NT2/D1 (cell line): ENCODE data around the gene TMIGD2.

ENCODE experiments used
- DNase-seq: peaks from one replicate; pipeline ENCODE4 v3.0.0-alpha.2; 2011; ENCODE audit warnings: low read depth, low spot score
- H3K27me3 ChIP-seq: 2 replicates; pipeline ENCODE4 v1.6.0; 2011; ENCODE audit warnings: mild to moderate bottlenecking; ENCODE audit not compliant: insufficient read length, insufficient read depth
- H3K36me3 ChIP-seq: 2 replicates; pipeline ENCODE4 v1.6.1; 2011; ENCODE audit warnings: mild to moderate bottlenecking, low read length, mixed read lengths; ENCODE audit not compliant: insufficient read depth, insufficient read length
- H3K4me1 ChIP-seq: 2 replicates; pipeline ENCODE4 v1.5.1; 2011; ENCODE audit not compliant: insufficient read depth, insufficient read length
- H3K4me3 ChIP-seq: 2 replicates; pipeline ENCODE4 v1.5.1; 2011; ENCODE audit warnings: low read depth; ENCODE audit not compliant: insufficient read length
- H3K9ac ChIP-seq: 2 replicates; pipeline ENCODE4 v1.6.0; 2011; ENCODE audit warnings: low read depth; ENCODE audit not compliant: insufficient read length
- H3K9me3 ChIP-seq: 2 replicates; pipeline ENCODE4 v1.5.1; 2011; ENCODE audit warnings: mild to moderate bottlenecking, low read length; ENCODE audit not compliant: insufficient read depth
- SUZ12 ChIP-seq: IDR thresholded peaks from 2 replicates; pipeline ENCODE4 v1.6.1; 2011; ENCODE audit not compliant: insufficient read length, insufficient read depth; ENCODE audit errors: extremely low read depth
- YY1 ChIP-seq: IDR thresholded peaks from 2 replicates; pipeline ENCODE4 v1.6.1; 2011; ENCODE audit not compliant: insufficient read length, insufficient read depth
- ZNF274 ChIP-seq: IDR thresholded peaks from 2 replicates; pipeline ENCODE4 v1.6.1; 2011; ENCODE audit warnings: mild to moderate bottlenecking, low read depth, low read length

The TMIGD2 gene

GRCh38 chr19:4267901-4268815 lies 34.0 kb downstream of the TMIGD2 start:
- no peaks in the 10 kb centered on the region for H3K27me3 ChIP-seq
- TF ChIP-seq YY1: no peak
- TF ChIP-seq SUZ12: no peak
- peaks cover 63% of the 10 kb centered on the region for H3K36me3 ChIP-seq
- H3K9me3 ChIP-seq: no peaks in the 10 kb centered on the region
- peaks cover 4% of the 10 kb centered on the region for H3K4me1 ChIP-seq
- DNase-seq: no peak
- H3K4me3 ChIP-seq: no peak overlapping the region
- H3K9ac ChIP-seq: no peak overlapping the region

GRCh38 chr19:4267101-4267900 lies 34.9 kb downstream of the TMIGD2 start:
- H3K9me3 ChIP-seq: no peaks in the 10 kb centered on the region
- peak overlapping the region; percentile 26 for H3K9ac ChIP-seq
- TF ChIP-seq YY1 (no peak), ZNF274 (no peak), SUZ12 (no peak)
- peak; percentile 82 for DNase-seq
- H3K4me1 ChIP-seq: peaks cover 4% of the 10 kb centered on the region
- H3K36me3 ChIP-seq: peaks cover 70% of the 10 kb centered on the region
- H3K4me3 ChIP-seq: no peak overlapping the region
- no peaks in the 10 kb centered on the region for H3K27me3 ChIP-seq

- no peaks in the 10 kb centered on the region for H3K9me3 ChIP-seq
- H3K27me3 ChIP-seq: no peaks in the 10 kb centered on the region
- H3K36me3 ChIP-seq: peaks cover 69% of the 10 kb centered on the region
- H3K9ac ChIP-seq: no peak overlapping the region
- no peak overlapping the region for H3K4me3 ChIP-seq
- DNase-seq: no peak
- no peak for TF ChIP-seq ZNF274
- no peak for TF ChIP-seq YY1
- no peak for TF ChIP-seq SUZ12
- peaks cover 4% of the 10 kb centered on the region for H3K4me1 ChIP-seq
These were observed 35.8 kb downstream of the TMIGD2 start for GRCh38 chr19:4266253-4267000.

- no peak overlapping the region for H3K9ac ChIP-seq
- H3K4me3 ChIP-seq: no peak overlapping the region
- peaks cover 70% of the 10 kb centered on the region for H3K36me3 ChIP-seq
- no peak for DNase-seq
- H3K4me1 ChIP-seq: peaks cover 4% of the 10 kb centered on the region
- no peaks in the 10 kb centered on the region for H3K9me3 ChIP-seq
- H3K27me3 ChIP-seq: no peaks in the 10 kb centered on the region
- TF ChIP-seq YY1: no peak
- no peak for TF ChIP-seq ZNF274
- no peak for TF ChIP-seq SUZ12
These were observed 37.4 kb downstream of the TMIGD2 start for GRCh38 chr19:4264812-4265211.

GRCh38 chr19:4260613-4261191 lies 41.5 kb downstream of the TMIGD2 start:
- DNase-seq: no peak
- Histone ChIP-seq H3K9ac (no peak overlapping the region), H3K27me3 (no peaks in the 10 kb centered on the region), H3K36me3 (peaks cover 71% of the 10 kb centered on the region), H3K4me1 (no peaks in the 10 kb centered on the region), H3K9me3 (peaks cover 12% of the 10 kb centered on the region; the same call in 1 of the 2 replicates), H3K4me3 (no peak overlapping the region)
- TF ChIP-seq ZNF274 (no peak), YY1 (no peak), SUZ12 (no peak)

GRCh38 chr19:4258181-4258580 lies 44.0 kb downstream of the TMIGD2 start:
- no peaks in the 10 kb centered on the region for H3K27me3 ChIP-seq
- H3K9me3 ChIP-seq: peaks cover 13% of the 10 kb centered on the region; the same call in 1 of the 2 replicates
- no peak overlapping the region for H3K4me3 ChIP-seq
- H3K36me3 ChIP-seq: peaks cover 74% of the 10 kb centered on the region
- peak overlapping the region; percentile 26 for H3K9ac ChIP-seq
- TF ChIP-seq YY1 (no peak), ZNF274 (no peak), SUZ12 (no peak)
- no peaks in the 10 kb centered on the region for H3K4me1 ChIP-seq
- no peak for DNase-seq
